ENCODE measurements around the gene TRABD.

Gene TRABD

DNA sequence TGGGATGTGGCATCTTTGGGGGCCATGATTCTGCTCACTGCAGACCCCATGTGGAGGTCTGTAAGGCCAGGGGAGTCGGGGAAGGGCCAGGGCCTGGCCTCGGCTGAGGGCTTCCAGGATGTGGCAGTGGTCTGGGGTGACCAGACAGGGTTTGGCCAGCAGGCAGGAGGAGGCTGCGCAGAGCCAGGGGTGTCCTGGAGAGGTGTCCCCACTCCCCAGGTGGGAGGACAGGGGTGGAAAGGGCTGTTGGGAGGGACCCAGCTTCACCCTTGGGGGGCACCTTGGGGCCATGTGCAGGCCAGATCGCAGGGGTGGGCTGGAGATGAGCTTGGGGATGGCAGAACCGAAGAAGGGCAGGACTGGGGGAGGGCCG, 11.7 kb upstream of the TRABD start:
- DNase-seq (ENCODE audit: low read depth in 2 of 2) = no peak

DNA sequence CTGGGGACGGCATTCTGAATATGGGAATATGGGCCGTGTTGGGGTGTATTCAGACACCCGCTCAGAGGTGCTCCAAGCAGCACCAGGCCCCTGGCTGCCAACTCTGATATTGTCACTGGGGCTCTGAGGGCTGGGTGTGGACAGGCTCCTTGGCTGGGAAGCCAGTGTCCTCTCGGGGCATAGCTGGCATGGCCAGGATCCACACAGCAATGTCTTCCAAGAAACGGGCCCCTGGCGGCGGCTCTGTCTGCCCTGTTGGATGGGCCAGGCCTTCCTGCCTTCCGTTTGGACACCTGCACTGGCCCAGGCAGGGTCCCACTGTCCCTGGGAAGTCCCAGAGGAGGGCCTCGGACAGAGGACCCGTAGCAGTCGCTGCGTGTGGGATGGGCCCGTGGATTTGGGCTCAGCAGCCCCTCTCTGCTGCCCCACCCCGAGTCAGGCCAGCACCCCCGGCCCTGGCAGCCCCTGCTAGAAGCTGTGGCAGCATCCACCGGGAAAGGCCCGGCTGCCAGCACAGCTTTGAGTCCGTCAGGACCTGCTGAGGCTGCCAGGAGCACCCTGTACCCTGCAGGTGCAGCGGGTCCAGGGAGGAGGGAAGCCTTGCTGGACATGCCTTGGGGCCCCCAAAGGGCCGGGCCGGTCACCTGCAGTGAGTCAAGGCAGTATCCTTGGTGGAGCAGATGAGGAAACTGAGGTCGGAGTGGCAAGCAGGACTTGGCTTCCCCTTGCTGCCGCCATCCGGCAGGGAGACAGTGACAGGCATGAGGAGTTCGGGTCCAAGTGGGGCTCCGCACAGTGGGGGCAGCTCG, 11.1 kb upstream of the TRABD start:
- no peak for DNase-seq (ENCODE audit: low read depth in 2 of 2)

DNA sequence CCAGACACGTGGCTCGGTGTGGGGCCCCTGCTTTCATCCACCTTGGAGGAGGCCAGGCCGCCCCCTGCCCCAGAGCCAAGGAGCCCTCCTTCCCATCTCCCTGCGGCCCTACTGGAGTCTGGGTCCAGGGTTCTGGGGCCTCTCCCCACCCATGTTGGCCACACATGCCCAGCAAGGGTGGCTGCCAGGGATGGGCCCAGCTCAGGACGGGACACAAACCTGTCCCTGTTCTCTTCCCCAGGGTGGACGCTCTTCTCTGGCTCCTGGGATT, 10.6 kb upstream of the TRABD start:
- no peak for DNase-seq (ENCODE audit: low read depth in 2 of 2)

DNA sequence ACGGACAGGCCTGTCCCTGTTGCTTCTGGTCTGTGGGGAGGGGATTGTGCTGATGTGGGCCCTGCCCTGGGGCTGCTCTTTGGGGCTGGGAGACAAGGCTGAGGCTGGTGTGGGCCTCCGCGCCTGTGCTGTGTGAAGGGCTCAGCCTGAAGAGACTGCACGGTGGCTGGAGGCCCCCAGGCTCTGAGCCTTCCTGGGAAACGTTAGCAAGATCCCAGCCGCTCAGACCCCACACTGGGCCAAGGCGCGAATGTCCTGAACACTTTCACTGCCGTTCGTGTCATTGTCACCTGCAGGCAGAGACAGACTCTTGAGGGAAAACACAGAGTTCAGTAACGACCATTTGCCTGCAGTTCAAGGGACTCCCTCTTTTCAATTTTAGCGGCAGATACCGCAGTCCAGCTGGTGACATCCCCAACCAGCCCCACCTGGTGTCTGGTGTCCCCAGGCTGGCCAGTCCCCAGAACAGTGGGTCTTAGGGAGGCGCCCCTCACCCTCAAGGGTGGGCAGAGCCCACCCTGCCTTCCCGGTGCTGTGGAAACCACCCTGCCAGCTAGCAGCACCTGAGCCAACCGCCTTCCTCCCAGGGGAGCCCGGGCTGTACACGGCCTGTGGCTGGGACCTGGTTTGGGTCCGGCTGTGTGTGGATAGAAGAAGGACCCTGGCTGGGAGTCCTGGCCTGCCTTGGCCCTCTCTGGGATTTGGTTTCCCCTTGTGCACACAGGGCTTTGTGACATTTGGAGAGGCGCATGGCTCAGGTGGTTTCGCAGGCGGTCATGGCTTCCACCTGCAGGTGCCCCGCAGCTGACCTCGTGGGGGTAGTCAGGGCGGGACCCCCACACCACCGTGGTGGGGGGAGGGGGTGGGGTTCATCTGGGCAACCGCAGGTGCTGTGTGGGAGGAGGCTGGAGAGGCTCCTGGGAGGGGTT, 9.5 kb upstream of the TRABD start:
- no peak for DNase-seq (ENCODE audit: low read depth in 2 of 2)

DNA sequence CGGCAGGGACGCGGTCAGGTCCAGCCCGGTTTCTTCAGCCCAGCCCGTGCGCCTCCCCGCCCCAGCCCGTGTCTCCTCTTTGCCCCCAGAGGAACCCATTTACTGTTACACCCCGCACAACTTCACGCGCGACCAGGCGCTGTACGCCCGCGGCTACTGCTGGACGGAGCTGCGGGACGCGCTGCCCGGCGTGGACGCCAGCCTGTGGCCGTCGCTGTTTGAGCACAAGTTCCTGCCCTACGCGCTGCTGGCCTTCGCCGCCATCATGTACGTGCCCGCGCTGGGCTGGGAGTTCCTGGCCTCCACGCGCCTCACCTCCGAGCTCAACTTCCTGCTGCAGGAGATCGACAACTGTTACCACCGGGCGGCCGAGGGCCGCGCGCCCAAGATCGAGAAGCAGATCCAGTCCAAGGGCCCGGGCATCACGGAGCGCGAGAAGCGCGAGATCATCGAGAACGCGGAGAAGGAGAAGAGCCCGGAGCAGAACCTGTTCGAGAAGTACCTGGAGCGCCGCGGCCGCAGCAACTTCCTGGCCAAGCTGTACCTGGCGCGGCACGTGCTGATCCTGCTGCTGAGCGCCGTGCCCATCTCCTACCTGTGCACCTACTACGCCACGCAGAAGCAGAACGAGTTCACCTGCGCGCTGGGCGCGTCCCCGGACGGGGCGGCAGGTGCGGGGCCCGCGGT, 8.7 kb upstream of the TRABD start:
- no peak for DNase-seq (ENCODE audit: low read depth in 2 of 2)

DNA sequence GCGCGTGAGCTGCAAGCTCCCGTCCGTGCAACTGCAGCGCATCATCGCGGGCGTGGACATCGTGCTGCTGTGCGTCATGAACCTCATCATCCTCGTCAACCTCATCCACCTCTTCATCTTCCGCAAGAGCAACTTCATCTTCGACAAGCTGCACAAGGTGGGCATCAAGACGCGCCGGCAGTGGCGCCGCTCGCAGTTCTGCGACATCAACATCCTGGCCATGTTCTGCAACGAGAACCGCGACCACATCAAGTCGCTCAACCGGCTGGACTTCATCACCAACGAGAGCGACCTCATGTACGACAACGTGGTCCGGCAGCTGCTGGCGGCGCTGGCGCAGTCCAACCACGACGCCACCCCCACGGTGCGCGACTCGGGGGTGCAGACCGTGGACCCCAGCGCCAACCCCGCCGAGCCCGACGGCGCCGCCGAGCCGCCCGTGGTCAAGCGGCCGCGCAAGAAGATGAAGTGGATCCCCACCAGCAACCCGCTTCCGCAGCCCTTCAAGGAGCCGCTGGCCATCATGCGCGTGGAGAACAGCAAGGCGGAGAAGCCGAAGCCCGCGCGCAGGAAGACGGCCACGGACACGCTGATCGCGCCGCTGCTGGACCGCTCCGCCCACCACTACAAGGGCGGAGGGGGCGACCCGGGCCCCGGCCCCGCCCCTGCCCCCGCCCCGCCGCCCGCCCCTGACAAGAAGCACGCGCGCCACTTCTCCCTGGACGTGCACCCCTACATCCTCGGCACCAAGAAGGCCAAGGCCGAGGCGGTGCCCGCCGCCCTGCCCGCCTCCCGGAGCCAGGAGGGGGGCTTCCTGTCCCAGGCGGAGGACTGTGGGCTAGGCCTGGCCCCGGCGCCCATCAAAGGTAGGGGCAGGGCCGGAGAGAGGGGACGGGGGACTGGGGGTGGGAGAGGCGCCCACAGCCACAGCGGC, 7.9 kb upstream of the TRABD start:
- no peak for DNase-seq (ENCODE audit: low read depth in 2 of 2)

DNA sequence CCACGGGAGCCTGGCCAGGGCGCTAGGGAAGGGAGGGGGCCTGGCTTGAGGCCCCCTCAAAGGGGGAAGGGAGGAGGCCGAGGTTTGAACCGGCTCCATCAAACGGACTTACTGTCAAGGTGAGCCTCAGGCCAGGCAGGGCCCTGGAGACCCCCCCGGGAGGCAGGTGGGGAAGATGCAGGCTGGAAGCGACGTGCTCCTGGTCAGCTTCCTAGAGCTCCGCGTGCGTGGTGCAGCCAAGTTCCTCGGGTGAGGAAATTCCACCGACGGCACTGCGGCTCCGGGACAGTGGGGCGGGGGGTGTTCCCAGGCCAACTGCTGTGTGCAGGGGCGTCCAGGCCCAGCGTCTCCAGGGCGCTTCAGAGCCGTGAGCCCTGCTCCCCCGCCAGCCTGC, 7.2 kb upstream of the TRABD start:
- DNase-seq (ENCODE audit: low read depth in 2 of 2) = no peak

DNA sequence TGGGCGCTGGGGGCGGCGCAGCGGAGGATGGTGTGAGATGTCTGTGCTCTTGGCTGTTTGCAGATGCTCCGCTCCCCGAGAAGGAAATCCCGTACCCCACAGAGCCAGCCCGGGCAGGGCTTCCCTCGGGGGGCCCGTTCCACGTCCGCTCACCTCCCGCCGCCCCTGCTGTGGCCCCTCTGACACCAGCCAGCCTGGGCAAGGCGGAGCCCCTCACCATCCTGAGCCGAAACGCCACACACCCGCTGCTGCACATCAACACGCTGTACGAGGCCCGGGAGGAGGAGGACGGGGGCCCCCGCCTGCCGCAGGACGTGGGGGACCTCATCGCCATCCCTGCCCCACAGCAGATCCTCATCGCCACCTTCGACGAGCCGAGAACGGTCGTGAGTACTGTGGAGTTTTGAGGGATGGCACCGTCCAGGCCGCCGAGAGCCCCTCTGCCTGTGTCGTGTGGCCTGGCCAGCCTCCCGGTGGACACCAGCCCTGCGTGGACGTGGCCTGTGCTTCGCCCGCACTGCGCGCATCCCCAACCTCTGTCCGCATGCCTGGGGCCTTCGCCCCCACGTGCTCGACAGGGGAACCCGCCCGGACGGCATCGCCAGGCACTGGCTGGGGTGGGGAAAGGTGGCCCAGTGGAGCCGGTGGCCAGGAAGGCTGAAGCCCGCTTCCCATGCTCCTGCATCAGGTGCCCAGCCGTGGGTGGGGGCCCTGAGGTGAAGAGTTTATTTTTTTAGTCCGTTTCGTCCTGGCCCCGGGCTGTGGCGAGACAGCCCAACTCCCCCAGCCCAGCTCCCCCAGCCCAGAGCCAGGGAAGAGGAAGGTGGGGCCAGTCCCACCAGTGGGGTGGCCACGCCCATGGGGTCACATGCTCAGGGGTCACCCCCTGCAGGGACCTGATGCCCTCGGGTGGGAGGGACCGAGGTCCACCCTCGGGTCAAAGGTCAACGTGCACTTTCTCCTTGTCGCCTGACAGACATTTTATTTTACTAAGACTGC, 6.5 kb upstream of the TRABD start:
- no peak for DNase-seq (ENCODE audit: low read depth in 2 of 2)

DNA sequence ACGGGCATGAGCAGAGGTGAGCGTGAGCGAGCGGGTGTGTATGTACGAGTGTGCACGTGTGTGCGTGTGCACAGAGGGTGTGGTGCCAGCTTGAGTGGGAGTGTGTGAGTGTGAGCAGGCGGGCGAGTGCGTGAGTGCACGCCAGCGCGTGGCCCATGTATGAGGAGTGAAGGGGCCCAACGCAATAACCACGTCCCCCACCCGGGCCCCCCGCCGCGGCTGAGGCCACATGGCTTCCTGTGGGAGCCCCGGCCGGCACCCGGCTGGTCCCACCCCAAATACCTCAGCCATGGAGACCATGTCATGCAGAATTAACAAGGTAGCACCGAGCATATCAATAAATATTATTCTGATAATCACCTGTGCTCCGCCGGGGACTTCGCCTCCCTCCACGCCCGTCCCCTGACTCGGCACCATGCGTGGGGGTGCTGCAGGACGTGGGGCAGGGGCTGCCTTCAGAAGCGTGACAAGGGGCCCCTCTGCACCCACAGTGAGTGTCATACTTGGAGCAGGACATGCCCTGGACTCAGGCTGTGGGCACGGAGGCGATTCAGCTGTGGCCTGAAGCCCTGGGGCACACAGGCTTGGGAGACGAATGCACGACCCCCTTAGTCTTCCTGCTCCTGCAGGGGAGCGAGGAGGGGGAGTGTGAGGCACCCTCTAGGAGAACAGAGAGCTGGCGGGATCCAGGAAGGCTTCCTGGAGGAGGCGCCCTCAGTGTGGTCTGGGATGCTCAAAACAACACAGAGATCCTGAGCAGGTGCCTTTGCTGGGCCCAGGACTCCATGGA, 5.6 kb upstream of the TRABD start:
- DNase-seq (ENCODE audit: low read depth in 2 of 2) = no peak

DNA sequence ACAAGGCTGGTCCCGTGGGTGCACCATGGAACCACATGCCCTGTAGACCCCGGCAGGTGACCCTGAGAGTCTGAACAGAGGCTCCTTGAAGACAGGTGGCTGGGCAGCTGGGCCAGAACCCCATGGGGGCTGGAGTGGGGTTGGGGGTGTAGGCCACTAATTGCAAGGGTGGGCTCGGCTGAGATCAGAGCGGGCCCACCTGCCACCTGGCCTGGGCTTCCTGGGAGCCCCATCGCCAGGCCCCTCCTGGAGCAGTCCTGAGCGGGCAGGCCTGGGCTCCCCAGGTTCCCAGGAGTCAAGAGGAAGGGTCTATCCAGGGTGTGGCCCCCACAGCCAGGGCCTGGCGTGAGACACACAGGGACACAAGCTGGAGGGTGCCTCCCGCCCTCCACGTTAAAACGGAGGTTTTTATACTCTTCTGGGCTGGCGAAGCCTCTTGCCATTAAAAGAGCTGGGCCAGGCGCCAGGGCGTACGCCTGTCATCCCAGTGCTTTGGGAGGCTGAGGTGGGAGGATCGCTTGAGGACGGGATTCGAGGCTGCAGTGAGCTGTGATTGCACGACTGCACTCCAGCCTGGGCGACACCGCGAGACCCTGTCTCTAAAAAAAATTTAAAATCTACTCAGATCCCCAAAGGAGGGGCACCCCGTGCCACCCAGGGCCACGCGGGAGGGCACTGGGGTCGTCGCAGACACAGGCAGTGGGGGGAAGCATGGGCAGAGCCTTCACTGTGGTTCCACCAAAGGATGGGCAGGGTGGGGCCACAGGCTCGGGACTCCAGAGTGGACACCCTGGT, 4.8 kb upstream of the TRABD start:
- no peak for DNase-seq (ENCODE audit: low read depth in 2 of 2)

DNA sequence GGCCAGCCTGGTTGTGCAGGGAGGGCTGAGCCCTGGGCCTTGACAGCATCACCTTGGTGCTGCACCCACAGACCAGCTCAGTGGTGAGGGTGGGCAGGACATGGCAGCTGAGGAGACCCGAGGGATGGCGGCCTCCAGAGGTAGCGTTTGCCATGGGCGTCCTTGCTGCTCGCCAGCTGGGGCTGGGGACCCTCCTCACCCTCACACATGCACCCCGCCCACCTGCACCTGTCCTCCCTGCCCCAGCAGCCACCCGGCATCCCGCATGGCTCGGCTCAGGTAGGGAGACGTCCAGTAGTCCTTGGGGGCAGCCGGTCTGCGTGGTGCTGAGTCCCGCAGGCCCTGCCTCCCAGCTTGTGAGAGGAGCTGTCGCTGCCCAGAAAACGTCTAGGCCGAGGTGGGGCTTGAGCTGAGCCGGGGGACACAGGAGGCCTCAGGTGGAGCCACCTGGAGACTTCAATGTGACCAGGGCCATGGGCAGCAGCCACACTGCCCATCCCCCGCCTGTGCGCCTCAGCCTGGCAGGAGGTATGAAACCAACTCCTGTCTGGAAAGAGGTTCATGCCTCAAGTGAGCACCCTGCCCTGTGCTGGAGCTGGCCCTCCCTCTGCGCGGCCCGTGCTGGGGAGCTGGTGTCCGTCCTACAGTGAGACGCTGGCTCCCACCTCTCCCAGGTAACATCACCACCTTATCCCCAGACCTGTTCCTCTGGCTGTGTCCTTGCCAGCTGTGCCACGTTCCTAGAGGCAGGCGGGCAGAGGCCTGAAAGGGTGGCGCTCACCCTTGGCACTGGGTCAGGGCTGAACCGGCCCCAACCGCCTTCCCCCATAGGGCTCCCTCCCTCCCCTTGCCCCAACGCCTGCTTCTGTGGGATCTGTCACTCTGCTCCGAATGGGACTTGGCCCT, 3.3 kb upstream of the TRABD start:
- no peak for DNase-seq (ENCODE audit: low read depth in 2 of 2)

DNA sequence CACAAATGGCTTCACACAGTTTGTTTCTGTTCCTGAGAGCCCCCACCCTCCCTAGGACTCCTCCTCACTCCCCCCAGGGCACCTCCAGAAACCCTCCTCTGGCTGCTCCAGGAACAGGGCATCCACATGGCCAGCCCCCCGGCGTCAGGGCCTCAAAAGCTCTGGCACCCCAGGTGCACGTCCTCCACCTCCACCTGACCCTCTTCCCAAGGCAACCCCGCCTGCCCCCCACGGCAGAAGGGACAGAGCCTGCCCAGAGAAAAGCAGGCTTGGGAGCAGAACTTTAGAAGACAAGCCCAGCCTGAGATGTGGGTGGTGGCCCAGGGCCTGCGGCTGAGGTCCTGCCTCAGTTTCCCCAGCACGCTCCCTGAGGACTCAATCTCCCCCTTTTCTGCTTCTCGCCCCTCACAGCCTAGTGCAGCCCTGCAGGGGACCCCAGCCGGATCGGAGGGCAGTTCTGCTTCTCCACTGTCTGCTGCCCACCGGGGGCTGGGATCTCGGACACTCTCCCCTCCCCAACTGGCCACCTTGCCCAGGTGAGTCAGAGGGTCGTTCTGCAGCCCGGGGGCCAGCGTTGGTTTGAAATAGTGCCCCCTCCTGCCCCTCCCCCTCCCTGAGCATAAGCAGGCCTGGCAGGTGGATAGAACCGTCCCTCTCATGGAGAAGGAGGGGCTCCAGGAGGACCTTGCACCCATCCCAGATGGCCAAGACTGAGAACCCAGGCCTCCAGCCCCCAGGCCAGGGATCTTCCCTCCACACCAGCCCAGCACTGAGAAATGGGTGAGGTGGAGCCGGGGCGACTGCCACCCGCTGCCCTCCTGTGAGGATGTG, 2.4 kb upstream of the TRABD start:
- DNase-seq (ENCODE audit: low read depth in 2 of 2) = no peak

DNA sequence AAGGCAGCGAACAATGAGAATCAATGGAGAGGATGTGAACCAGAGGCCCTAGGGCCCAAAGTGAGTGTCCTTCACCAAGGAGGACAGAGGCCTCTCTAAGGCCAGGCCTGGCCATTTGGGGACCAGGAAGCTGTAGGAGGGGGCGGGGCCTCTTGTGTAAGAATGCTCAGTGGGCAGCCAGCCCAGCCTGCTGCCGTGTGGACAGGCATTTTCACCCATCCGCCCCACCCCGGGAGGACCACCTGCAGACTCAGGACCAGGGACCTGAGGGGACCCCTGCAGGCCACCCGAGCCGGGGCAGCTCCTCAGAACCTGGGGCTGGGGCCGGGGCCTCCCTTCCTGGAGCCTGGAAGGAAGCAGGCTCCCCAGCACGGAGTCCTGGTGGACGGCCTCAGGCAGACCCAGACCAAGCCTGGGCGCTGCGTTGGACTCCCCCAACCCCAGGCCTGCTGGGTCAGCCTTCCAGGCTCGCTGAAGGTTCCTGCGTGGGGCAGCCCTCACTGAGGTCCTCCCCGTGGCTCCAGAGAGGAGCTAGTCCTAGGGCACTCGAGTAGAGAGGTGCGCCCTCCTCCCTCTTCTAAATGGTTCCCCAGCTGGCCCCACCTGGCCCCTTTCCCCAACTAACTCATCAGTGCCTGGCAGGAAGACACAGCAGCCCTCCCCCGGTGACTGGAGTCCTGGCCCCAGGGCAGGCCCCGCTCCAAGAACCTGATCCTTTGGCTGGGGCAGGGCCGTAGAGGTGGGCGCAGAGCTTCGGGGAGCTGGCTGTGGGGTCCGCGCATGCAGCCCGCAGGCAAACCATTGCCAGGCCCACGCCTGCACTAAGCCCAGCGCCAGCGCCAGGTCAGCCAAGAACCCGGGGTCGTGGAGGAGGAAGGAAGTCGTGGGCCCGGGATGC, 1.5 kb upstream of the TRABD start:
- DNase-seq (ENCODE audit: low read depth in 2 of 2) = no peak

DNA sequence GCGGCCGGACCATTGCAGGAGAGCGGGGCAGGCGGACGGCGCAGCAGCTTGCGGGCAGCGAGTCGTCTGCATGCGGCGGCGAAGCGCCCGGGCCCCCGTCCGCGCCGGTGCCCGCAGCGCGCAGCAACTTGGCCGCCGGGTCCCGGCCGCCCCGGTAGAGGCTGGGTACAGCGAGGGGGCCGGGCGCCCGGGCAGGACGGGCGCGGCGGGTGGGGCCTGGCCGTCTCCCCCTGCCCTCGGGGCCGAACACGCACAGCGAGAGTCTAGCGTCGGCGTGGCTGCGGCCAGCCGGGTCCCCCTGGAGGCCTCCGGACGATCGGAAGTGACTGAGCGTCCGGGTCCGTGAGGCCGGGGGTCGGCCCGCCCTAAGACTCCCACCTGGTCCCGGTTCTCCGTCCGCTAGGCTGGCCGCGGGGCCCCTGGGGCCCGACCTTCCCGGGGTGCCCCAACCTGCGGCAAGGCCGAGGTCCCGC, 775 bp upstream of the TRABD start:
- DNase-seq (ENCODE audit: low read depth in 2 of 2) = no peak

DNA sequence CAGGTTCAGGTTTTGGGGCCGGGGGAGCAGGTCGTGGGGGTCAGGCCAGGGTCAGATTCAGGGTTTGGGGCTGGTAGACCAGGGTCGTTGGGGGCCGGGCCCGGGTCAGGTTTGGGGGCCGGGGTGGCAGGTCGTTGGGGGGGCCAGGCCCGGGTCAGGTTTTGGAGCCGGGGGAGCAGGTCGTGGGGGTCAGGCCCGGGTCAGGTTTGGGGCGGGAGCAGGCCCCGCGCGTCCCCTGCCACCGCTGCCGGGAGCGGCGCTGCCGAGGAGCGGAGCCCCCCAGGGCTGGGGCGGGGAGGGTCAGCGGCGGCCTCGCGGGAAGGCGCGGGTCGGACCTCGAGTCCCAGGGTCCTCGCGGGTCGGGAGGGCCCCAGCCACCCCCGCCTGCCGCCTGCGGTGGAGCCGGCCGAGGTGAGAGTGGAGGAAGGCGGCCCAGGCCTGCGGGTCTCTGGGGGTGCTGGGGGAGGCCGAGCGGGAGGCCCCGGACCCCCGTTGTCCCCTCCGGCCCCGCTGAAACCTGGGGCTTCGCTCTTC, 535 bp downstream of the TRABD start:
- DNase-seq (ENCODE audit: low read depth in 2 of 2) = no peak

Data from activated CD8-positive, alpha-beta memory T cell treated with anti-CD3 and anti-CD28 coated beads for 4 hours (primary cell).